ENCODE data around the gene TMC6.
"Not testable (repeated sequence)": the region's sequence is repeated elsewhere in the genome, so short reads cannot be mapped to it uniquely, and the experiment has no call there.

The TMC6 gene

GRCh38 chr17:78088529-78088928 is 40.0 kb downstream of the TMC6 start:
- no peaks in the 10 kb centered on the region for H3K9me3 ChIP-seq (replicated peaks; ENCODE audit: low read length)
- no peak overlapping the region for H3K4me3 ChIP-seq (ENCODE audit: low read length)
- no peaks in the 10 kb centered on the region for H3K4me1 ChIP-seq (ENCODE audit: control insufficient read depth, insufficient read depth, low read length)
- H3K27me3 ChIP-seq (ENCODE audit: control insufficient read depth, insufficient read depth, low read length) = no peaks in the 10 kb centered on the region
- no peak overlapping the region for H3K4me2 ChIP-seq (ENCODE audit: low read length)
- H3K36me3 ChIP-seq (ENCODE audit: insufficient read depth, low read length) = peaks cover 33% of the 10 kb centered on the region
- H3K9ac ChIP-seq (ENCODE audit: low read depth, low read length) = no peak overlapping the region

- peaks cover 24% of the 10 kb centered on the region for H3K36me3 ChIP-seq (ENCODE audit: insufficient read depth, low read length)
- H3K4me3 ChIP-seq (ENCODE audit: low read length) = no peak overlapping the region
- no peaks in the 10 kb centered on the region for H3K4me1 ChIP-seq (ENCODE audit: control insufficient read depth, insufficient read depth, low read length)
- H3K27me3 ChIP-seq (ENCODE audit: control insufficient read depth, insufficient read depth, low read length) = no peaks in the 10 kb centered on the region
- no peak overlapping the region for H3K4me2 ChIP-seq (ENCODE audit: low read length)
- H3K9me3 ChIP-seq (replicated peaks; ENCODE audit: low read length) = no peaks in the 10 kb centered on the region
- no peak overlapping the region for H3K9ac ChIP-seq (ENCODE audit: low read depth, low read length)
Measured at GRCh38 chr17:78086740-78087139, 41.8 kb downstream of the TMC6 start.

GRCh38 chr17:78082988-78083387 is 45.6 kb downstream of the TMC6 start:
- peaks cover 28% of the 10 kb centered on the region for H3K36me3 ChIP-seq (ENCODE audit: insufficient read depth, low read length)
- no peaks in the 10 kb centered on the region for H3K27me3 ChIP-seq (ENCODE audit: control insufficient read depth, insufficient read depth, low read length)
- H3K4me1 ChIP-seq (ENCODE audit: control insufficient read depth, insufficient read depth, low read length) = no peaks in the 10 kb centered on the region
- no peak overlapping the region for H3K4me2 ChIP-seq (ENCODE audit: low read length)
- no peak overlapping the region for H3K4me3 ChIP-seq (ENCODE audit: low read length)
- no peak overlapping the region for H3K9ac ChIP-seq (ENCODE audit: low read depth, low read length)
- no peaks in the 10 kb centered on the region for H3K9me3 ChIP-seq (replicated peaks; ENCODE audit: low read length)

- H3K9me3 ChIP-seq (replicated peaks; ENCODE audit: low read length); H3K27me3 ChIP-seq (ENCODE audit: control insufficient read depth, insufficient read depth, low read length); H3K4me1 ChIP-seq (ENCODE audit: control insufficient read depth, insufficient read depth, low read length); H3K4me2 ChIP-seq (ENCODE audit: low read length); H3K9ac ChIP-seq (ENCODE audit: low read depth, low read length); H3K4me3 ChIP-seq (ENCODE audit: low read length): not testable (repeated sequence)
- H3K36me3 ChIP-seq (ENCODE audit: insufficient read depth, low read length) = peaks cover 29% of the 10 kb centered on the region
Measured at GRCh38 chr17:78082355-78082872, 46.1 kb downstream of the TMC6 start.

- no peak overlapping the region for H3K4me2 ChIP-seq (ENCODE audit: low read length)
- no peak overlapping the region for H3K4me3 ChIP-seq (ENCODE audit: low read length)
- H3K4me1 ChIP-seq (ENCODE audit: control insufficient read depth, insufficient read depth, low read length) = no peaks in the 10 kb centered on the region
- no peak overlapping the region for H3K9ac ChIP-seq (ENCODE audit: low read depth, low read length)
- no peaks in the 10 kb centered on the region for H3K9me3 ChIP-seq (replicated peaks; ENCODE audit: low read length)
- peaks cover 30% of the 10 kb centered on the region for H3K36me3 ChIP-seq (ENCODE audit: insufficient read depth, low read length)
- H3K27me3 ChIP-seq (ENCODE audit: control insufficient read depth, insufficient read depth, low read length) = no peaks in the 10 kb centered on the region
Measured at GRCh38 chr17:78081551-78081950, 47.0 kb downstream of the TMC6 start.

GRCh38 chr17:78079253-78079652 is 49.3 kb downstream of the TMC6 start:
- Histone ChIP-seq H3K9ac (ENCODE audit: low read depth, low read length) (no peak overlapping the region), H3K4me3 (ENCODE audit: low read length) (no peak overlapping the region), H3K4me2 (ENCODE audit: low read length) (no peak overlapping the region), H3K27me3 (ENCODE audit: control insufficient read depth, insufficient read depth, low read length) (no peaks in the 10 kb centered on the region), H3K4me1 (ENCODE audit: control insufficient read depth, insufficient read depth, low read length) (no peaks in the 10 kb centered on the region), H3K36me3 (ENCODE audit: insufficient read depth, low read length) (peaks cover 44% of the 10 kb centered on the region), H3K9me3 (replicated peaks; ENCODE audit: low read length) (no peaks in the 10 kb centered on the region)

- Histone ChIP-seq H3K4me1 (ENCODE audit: control insufficient read depth, insufficient read depth, low read length) (no peaks in the 10 kb centered on the region), H3K4me2 (ENCODE audit: low read length) (no peak overlapping the region), H3K9ac (ENCODE audit: low read depth, low read length) (no peak overlapping the region), H3K27me3 (ENCODE audit: control insufficient read depth, insufficient read depth, low read length) (no peaks in the 10 kb centered on the region), H3K36me3 (ENCODE audit: insufficient read depth, low read length) (peaks cover 73% of the 10 kb centered on the region), H3K9me3 (replicated peaks; ENCODE audit: low read length) (no peaks in the 10 kb centered on the region), H3K4me3 (ENCODE audit: low read length) (no peak overlapping the region)
Measured at GRCh38 chr17:78075545-78075944, 53.0 kb downstream of the TMC6 start.

- Histone ChIP-seq H3K36me3 (ENCODE audit: insufficient read depth, low read length) (peaks cover 73% of the 10 kb centered on the region), H3K27me3 (ENCODE audit: control insufficient read depth, insufficient read depth, low read length) (no peaks in the 10 kb centered on the region), H3K9ac (ENCODE audit: low read depth, low read length) (no peak overlapping the region), H3K9me3 (replicated peaks; ENCODE audit: low read length) (no peaks in the 10 kb centered on the region), H3K4me2 (ENCODE audit: low read length) (no peak overlapping the region), H3K4me3 (ENCODE audit: low read length) (no peak overlapping the region), H3K4me1 (ENCODE audit: control insufficient read depth, insufficient read depth, low read length) (no peaks in the 10 kb centered on the region)
Measured at GRCh38 chr17:78075011-78075410, 53.5 kb downstream of the TMC6 start.

GRCh38 chr17:78072961-78073360 is 55.6 kb downstream of the TMC6 start:
- H3K27me3 ChIP-seq (ENCODE audit: control insufficient read depth, insufficient read depth, low read length) = no peaks in the 10 kb centered on the region
- H3K9ac ChIP-seq (ENCODE audit: low read depth, low read length) = no peak overlapping the region
- no peaks in the 10 kb centered on the region for H3K9me3 ChIP-seq (replicated peaks; ENCODE audit: low read length)
- H3K4me1 ChIP-seq (ENCODE audit: control insufficient read depth, insufficient read depth, low read length) = no peaks in the 10 kb centered on the region
- no peak overlapping the region for H3K4me2 ChIP-seq (ENCODE audit: low read length)
- no peak overlapping the region for H3K4me3 ChIP-seq (ENCODE audit: low read length)
- H3K36me3 ChIP-seq (ENCODE audit: insufficient read depth, low read length) = peaks cover 64% of the 10 kb centered on the region

- H3K4me1 ChIP-seq (ENCODE audit: control insufficient read depth, insufficient read depth, low read length) = no peaks in the 10 kb centered on the region
- H3K9me3 ChIP-seq (replicated peaks; ENCODE audit: low read length) = no peaks in the 10 kb centered on the region
- H3K27me3 ChIP-seq (ENCODE audit: control insufficient read depth, insufficient read depth, low read length) = no peaks in the 10 kb centered on the region
- no peak overlapping the region for H3K4me2 ChIP-seq (ENCODE audit: low read length)
- no peak overlapping the region for H3K4me3 ChIP-seq (ENCODE audit: low read length)
- peaks cover 44% of the 10 kb centered on the region for H3K36me3 ChIP-seq (ENCODE audit: insufficient read depth, low read length)
- no peak overlapping the region for H3K9ac ChIP-seq (ENCODE audit: low read depth, low read length)
Measured at GRCh38 chr17:78069695-78070094, 58.9 kb downstream of the TMC6 start.

- H3K9ac ChIP-seq (ENCODE audit: low read depth, low read length); H3K4me2 ChIP-seq (ENCODE audit: low read length); H3K4me1 ChIP-seq (ENCODE audit: control insufficient read depth, insufficient read depth, low read length); H3K4me3 ChIP-seq (ENCODE audit: low read length); H3K27me3 ChIP-seq (ENCODE audit: control insufficient read depth, insufficient read depth, low read length); H3K9me3 ChIP-seq (replicated peaks; ENCODE audit: low read length): not testable (repeated sequence)
- peaks cover 19% of the 10 kb centered on the region for H3K36me3 ChIP-seq (ENCODE audit: insufficient read depth, low read length)
Measured at GRCh38 chr17:78066976-78067375, 61.6 kb downstream of the TMC6 start.

GRCh38 chr17:78064708-78065107 is 63.8 kb downstream of the TMC6 start:
- H3K4me1 ChIP-seq (ENCODE audit: control insufficient read depth, insufficient read depth, low read length) = no peaks in the 10 kb centered on the region
- no peaks in the 10 kb centered on the region for H3K27me3 ChIP-seq (ENCODE audit: control insufficient read depth, insufficient read depth, low read length)
- H3K9me3 ChIP-seq (replicated peaks; ENCODE audit: low read length) = no peaks in the 10 kb centered on the region
- H3K4me3 ChIP-seq (ENCODE audit: low read length) = no peak overlapping the region
- H3K4me2 ChIP-seq (ENCODE audit: low read length) = no peak overlapping the region
- H3K36me3 ChIP-seq (ENCODE audit: insufficient read depth, low read length) = peaks cover 7% of the 10 kb centered on the region
- no peak overlapping the region for H3K9ac ChIP-seq (ENCODE audit: low read depth, low read length)
